OCI-LY3 (cell line): ENCODE measurements around the gene EEF1AKMT3.

Experiments
- CTCF ChIP-seq: fragments of 200-600, 300-600 bp; sonication (generic); IDR thresholded peaks from 2 replicates; pipeline ENCODE4 v1.5.1; 2014; ENCODE audit warnings: antibody characterized with exemption, low read length, low read depth
- EZH2phosphoT487 ChIP-seq: fragments of 200-600 bp; shearing (Covaris generic); IDR thresholded peaks from 2 replicates; pipeline ENCODE4 v1.6.1; 2018; ENCODE audit warnings: antibody characterized with exemption, mixed run types, low read depth

GRCh38 chr12:57758552-57759359 lies 13.7 kb upstream of the EEF1AKMT3 start:
- no peak for TF ChIP-seq CTCF
- no peak for TF ChIP-seq EZH2phosphoT487
